NB4 (cell line): ENCODE measurements around the gene CCDC18.
"Not testable (repeated sequence)": the region's sequence is repeated elsewhere in the genome, so short reads cannot be mapped to it uniquely, and the experiment has no call there.

Source experiments
- MYC ChIP-seq: IDR thresholded peaks from 2 replicates; pipeline ENCODE4 v1.6.1; 2011; ENCODE audit warnings: low read depth, low read length
- TF ChIP-seq, protein P1 (sequence below): IDR thresholded peaks from one replicate; pipeline ENCODE4 v1.5.1; 2012; ENCODE audit warnings: low read depth, low read length

GRCh38 chr1:93243233-93243632 is 62.7 kb downstream of the CCDC18 start:
- TF ChIP-seq, protein P1, sequence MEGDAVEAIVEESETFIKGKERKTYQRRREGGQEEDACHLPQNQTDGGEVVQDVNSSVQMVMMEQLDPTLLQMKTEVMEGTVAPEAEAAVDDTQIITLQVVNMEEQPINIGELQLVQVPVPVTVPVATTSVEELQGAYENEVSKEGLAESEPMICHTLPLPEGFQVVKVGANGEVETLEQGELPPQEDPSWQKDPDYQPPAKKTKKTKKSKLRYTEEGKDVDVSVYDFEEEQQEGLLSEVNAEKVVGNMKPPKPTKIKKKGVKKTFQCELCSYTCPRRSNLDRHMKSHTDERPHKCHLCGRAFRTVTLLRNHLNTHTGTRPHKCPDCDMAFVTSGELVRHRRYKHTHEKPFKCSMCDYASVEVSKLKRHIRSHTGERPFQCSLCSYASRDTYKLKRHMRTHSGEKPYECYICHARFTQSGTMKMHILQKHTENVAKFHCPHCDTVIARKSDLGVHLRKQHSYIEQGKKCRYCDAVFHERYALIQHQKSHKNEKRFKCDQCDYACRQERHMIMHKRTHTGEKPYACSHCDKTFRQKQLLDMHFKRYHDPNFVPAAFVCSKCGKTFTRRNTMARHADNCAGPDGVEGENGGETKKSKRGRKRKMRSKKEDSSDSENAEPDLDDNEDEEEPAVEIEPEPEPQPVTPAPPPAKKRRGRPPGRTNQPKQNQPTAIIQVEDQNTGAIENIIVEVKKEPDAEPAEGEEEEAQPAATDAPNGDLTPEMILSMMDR: not testable (repeated sequence)
- not testable (repeated sequence) for TF ChIP-seq MYC
